NCI-H82 (cell line): ENCODE measurements around the gene EFTUD2.

ENCODE experiments used
- DNase-seq: peaks from one replicate; lab custom pipeline; 2025; lab: John Stamatoyannopoulos, UW

EFTUD2 gene

DNA sequence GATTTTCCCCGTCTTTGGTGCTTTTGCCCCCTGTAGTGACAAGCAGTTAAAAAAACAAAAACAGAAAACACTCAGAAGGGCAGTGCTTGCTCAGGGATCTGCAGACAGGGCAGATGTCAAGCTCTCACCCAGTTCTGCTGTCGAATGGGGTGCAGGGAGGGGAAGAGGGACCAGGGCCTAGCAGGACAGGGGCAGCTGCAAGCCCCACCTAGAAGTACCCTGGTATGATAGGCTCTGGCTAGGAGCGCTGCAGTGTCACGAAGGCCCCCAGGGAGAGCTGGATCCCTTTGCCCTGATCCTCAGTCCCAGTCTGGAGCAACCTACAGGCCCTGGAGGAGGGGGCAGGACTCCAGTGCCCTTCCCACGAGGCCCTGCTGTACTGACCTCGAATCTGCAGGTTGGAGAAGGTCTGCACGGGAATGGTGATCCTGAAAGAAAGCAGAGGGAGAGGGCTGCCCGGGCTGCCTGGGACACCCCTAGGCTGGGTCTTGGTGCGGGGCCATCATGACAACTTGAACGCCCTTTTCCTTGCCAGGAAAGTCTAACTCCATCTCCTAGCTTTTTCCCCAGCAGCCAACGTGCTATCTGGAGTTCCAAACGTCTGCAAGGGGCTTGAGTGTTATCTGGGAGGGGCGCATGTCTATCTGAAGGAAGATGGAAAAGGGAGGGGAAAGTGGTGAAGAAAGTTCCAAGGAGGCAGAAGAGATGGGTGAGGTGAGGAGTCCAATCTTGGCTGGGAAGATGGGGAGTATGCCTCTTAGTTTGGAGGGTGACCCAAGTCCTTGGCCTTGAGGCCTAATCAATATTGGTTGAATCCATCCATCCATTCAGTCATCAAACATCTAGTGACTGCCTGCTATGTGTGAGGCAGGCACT is 11.2 kb upstream of the EFTUD2 start:
- DNase-seq: no peak

DNA sequence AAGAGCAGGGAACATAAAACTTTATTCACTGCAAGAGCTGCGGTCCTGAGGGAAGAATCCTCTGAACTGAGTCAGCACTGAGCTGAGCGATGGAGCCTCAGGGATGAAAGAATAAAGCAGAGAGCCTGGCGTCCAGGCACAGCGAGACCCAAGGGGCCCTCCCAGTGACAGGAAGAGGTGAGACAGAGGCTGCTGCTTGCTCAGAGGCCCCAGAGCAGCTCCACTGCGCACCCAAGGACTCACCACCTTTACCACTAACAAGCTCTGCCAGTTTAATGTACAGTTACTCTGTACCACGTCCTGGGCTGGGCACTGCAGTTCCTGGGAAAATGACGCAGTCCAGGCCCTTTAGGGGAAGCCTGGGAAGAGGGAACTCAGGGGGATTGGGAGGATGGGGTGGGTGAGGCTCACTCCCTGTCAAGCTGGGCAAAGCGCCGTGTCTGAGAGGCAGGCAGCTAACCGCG is 10.5 kb upstream of the EFTUD2 start:
- DNase-seq: no peak

- DNase-seq: no peak
These were observed 9.6 kb upstream of the EFTUD2 start for GRCh38 chr17:44908761-44909326.

- peak; percentile 27 for DNase-seq
These were observed 8.7 kb upstream of the EFTUD2 start for GRCh38 chr17:44907729-44908470.

DNA sequence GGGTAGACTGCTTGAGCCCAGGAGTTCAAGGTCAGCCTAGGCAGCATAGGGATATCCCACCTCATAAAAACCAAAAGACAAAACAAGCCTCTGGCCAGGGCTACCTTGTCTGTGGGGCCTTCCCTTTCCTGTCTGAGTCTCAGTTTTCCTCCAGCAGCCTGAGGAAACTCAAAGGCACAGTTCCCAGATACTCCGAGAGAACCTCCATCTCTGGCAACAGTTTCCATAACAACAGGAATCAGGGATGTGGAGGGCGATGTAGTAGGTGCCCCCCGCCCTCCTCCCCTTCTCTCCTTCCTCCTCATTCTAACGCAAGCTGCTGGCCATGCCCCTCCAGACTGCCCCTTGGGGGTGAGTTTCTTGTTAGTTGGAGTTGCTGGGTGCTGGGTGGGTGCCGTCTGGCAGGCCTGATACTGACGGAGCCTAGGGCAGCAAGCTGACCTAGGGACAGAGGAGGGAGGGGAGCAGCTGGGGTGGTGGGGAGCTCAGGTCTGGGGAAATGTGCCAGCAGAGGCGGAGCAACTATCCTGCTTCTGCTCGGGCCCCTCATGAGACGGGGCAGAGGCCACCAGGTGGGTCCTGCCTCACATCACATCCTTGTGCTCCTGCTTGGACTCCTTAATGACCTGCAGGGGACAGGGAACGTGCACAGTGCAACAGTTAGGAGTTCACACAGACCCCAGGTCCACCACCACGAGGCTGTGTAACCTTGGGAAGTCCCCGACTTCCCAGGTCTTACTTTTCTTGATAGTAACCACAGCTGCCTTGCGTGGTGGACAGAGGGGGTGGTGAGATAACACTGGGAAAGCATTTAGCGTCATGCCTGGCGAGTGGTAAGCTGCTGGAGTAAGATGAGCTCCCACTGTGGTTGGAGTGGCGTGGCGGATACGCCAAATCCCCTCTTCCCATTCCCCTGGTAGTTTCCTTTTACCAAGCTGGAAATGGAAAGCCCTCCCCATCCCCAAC is 7.8 kb upstream of the EFTUD2 start:
- no peak for DNase-seq

GRCh38 chr17:44906010-44906646 is 6.9 kb upstream of the EFTUD2 start:
- DNase-seq: no peak

DNA sequence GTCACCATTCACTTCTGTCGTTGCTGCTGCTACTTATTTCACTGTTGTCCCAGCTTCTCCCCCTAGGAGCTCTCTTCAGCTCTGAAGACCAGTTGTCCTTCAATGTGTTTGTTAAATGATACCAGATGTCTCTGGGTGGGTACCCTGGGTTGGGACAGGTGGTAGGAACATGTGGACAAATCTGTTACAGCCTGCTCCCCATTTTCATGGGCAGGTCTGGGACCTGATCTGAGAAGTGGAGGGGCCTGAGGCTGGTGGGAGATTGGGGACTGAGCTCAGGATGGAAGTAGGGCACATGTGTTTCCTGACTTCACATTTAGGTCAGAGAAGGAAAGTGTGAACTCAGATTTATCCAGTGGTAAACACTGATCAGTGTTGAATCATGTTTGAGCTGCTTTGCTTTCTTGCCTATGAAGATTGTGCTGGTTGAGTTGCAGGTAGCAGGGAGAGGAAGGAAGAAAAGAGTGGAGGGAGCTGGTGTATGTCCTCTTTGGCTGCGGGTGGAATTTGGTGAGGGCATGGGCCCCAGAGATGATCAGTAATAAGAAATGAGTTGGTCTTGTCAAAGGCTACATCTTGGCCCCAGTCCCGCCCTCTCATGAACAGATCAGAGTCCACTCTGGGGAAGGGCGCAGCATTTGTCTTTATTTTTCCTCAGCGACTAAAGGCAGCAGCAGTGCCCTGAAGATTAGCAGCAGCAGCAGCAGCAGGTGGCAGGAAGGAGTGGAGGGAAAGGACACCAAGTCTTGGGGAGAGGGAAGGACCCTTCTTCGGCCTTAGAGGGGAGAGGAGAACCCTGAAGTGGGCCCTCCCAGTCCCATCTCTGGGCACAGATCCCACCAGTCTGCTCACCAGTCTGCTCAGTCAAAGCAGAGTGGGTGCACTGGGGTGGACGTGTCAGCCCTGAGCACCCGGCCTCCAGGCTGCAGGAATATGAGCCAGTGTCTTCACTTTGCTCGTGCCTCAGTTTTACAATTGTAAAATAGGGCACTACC is 6.1 kb upstream of the EFTUD2 start:
- peak; percentile 26 for DNase-seq

DNA sequence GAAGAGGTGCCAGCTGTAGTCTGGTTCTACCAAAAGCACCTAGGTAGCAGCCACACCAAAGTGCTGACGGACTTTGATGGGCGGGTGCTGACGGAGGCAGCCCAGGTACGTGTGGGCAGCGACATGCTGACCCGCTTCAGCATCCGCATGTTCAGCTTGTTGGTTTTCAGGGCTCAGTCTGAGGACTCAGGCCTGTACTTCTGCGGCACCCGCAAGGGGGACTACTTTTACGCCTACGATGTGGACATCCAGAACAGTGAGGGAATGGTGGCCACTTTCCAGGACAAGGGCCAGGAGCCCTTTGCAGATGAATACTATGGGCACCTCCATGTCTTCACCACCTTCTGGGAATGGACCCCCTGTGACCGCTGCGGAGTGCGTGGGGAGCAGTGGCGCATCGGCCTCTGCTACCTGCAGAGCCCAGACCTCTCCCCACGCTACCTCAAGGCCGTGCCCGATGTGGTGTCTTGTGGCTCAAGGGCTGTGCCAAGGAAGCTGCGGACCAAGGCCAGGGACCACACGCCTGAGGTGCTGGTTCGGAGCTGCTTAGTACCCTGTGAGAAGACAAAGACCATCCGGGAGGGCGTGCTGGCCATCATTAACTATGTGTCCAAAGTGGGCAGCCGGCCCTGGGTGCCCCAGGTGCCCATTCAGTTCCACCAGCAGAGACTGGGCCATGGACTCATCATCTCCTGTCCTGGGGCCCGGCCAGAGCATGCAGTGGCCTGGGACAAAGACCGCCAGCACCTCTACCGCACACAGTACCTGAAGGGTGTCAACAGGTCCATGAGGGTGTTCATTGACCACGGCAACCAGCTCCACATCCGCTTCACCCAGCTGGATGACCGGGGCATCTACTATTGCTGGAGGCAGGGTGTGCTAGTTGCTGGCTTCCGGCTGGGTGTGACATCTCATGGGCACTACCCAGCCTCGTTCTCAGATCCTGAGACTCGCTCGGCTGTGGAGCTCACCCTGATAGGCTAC is 5.0 kb upstream of the EFTUD2 start:
- no peak for DNase-seq

DNA sequence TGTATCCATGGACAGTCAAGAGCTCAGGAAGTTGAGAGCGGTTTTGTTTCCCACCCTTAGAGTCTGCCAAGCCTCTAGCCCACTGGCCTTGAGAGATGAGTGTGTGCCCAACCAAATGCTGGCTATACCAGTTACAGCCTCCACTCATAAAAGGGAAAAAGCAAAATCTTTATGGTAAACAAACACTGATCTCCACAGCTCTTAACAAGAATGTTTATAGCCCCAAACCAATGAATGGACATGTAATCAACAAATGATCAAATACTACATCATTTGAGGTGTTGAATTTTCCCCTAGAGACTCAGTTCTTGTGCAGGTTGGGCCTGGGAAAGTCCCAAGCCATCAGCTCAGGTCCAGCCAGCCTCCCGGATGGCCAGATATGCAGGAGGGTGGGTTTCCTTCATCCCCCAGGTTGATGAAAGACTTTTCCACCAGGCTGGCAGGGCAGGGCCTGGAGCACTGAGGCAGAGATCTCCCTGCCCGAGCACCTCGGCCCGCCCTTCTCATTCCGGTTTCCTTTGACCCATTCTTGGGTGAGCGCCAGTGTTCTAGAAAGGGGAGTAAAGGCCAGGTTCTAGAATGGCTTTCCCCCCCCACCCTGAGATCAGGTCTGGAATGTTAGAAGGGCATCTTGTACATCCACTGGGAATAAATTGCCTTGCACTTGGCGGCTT is 3.9 kb upstream of the EFTUD2 start:
- no peak for DNase-seq

GRCh38 chr17:44902135-44902760 is 3.0 kb upstream of the EFTUD2 start:
- no peak for DNase-seq

GRCh38 chr17:44901411-44901921 is 2.2 kb upstream of the EFTUD2 start:
- DNase-seq: peak; percentile 17

GRCh38 chr17:44900894-44901293 is 1.6 kb upstream of the EFTUD2 start:
- peak; percentile 25 for DNase-seq

GRCh38 chr17:44898768-44899073 is 524 bp downstream of the EFTUD2 start:
- no peak for DNase-seq

DNA sequence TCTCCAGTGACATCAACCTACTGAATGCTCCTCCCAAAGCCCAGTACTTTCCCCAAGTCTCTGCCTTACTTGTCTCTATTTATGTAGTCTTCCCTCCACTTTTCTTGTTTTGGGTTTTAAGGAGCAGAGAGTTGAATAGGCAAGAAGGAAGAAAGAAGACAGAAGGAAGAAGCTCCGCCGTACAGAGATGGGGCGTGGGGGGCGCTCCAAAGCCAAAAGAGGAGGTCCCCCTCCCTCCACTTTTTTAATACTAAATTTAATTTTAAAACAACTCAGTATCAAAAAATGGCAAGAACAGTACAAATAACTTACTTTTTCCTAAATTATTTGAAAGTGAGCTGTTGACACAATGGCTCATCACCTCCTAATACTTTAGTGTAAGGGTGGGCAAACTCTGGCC is 4.6 kb downstream of the EFTUD2 start:
- DNase-seq: no peak

- peak; percentile 31 for DNase-seq
These were observed 7.0 kb downstream of the EFTUD2 start for GRCh38 chr17:44892250-44892649.

DNA sequence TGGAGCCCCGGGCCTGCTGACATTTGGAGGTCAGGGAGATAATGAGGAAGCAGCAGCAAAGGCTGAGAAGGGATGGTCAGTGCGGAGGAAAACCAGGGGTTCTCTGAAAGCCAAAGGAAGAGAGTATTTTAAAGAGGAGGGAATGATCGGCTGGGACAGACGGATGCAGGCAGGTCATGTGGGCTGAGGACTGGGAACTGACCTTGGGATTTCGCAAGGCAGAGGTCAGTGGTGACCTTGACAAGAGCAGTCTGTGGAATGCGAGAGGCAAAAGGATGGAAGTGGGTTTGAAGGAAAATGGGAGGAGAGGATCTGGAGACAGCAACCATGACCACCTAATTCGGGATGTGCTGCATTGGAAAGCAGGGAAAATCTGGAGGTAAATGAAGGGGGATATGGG is 10.2 kb downstream of the EFTUD2 start:
- no peak for DNase-seq
